ENCODE results near the gene DAGLA.

GRCh38 chr11:61697764-61698163 lies 17.6 kb downstream of the DAGLA start:
- TF ChIP-seq POLR2A (IDR thresholded peaks at IDR 0.05) = no peak
- no peak for TF ChIP-seq CTCF (IDR thresholded peaks at IDR 0.05)
